LNCaP clone FGC (cell line): Measurements from ENCODE around the gene LPP.

Experiments
- DNase-seq: peaks from one replicate; pipeline ENCODE4 v3.0.0-alpha.2; 2011; ENCODE audit warnings: low read depth
- H3K4me3 ChIP-seq: 2 replicates; pipeline ENCODE4 v1.5.1; 2011; ENCODE audit warnings: mild to moderate bottlenecking, low read depth, low read length, control low read depth
- TF ChIP-seq, protein P1 (sequence below): IDR thresholded peaks from 2 replicates; pipeline ENCODE4 v1.5.1; 2012; ENCODE audit warnings: mild to moderate bottlenecking; ENCODE audit not compliant: control insufficient read depth, insufficient read depth; ENCODE audit errors: extremely low read depth

The LPP gene

DNA sequence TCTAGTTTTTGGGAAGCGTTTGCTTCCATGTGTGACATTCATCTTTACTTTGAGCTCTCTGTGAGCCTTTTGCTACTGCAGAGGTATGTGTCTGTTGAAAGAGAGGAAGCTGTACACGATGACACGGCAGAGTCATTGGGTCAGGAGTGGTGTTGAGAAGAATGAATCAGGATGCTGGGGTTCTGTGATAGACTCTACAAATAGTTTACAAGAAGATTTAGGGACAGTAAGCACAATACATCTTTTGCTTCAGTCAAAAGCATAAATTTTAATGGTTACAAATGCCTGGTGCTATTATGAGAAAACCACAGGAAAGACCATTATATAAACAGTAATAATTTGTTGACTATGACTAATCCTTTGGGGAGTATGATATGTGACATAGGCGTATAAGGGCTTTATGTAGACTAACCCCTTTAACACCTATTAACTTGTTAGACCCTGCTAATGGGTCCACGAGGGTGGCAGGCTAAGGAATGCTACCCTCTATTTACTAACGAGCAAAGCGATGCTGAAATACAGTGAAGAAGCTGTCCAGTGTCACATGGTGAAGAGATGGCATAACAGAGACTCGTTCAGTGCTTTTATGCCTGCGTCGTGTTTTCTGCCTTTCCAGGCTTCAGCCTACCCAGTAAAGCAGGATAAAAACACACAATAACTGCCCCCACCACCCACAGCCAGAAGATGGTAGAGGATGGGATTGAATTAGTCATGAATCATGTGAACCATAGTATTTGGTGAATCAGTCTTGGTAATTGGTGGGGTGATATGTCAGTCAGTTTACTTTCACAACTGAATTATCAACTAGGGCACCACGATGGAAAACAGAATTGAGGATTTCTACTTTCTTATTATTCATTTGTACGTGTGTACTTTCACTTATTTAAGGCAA lies 118.8 kb downstream of the LPP start:
- TF ChIP-seq, protein P1, sequence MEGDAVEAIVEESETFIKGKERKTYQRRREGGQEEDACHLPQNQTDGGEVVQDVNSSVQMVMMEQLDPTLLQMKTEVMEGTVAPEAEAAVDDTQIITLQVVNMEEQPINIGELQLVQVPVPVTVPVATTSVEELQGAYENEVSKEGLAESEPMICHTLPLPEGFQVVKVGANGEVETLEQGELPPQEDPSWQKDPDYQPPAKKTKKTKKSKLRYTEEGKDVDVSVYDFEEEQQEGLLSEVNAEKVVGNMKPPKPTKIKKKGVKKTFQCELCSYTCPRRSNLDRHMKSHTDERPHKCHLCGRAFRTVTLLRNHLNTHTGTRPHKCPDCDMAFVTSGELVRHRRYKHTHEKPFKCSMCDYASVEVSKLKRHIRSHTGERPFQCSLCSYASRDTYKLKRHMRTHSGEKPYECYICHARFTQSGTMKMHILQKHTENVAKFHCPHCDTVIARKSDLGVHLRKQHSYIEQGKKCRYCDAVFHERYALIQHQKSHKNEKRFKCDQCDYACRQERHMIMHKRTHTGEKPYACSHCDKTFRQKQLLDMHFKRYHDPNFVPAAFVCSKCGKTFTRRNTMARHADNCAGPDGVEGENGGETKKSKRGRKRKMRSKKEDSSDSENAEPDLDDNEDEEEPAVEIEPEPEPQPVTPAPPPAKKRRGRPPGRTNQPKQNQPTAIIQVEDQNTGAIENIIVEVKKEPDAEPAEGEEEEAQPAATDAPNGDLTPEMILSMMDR = no peak
- DNase-seq = no peak
- H3K4me3 ChIP-seq = no peak overlapping the region

DNA sequence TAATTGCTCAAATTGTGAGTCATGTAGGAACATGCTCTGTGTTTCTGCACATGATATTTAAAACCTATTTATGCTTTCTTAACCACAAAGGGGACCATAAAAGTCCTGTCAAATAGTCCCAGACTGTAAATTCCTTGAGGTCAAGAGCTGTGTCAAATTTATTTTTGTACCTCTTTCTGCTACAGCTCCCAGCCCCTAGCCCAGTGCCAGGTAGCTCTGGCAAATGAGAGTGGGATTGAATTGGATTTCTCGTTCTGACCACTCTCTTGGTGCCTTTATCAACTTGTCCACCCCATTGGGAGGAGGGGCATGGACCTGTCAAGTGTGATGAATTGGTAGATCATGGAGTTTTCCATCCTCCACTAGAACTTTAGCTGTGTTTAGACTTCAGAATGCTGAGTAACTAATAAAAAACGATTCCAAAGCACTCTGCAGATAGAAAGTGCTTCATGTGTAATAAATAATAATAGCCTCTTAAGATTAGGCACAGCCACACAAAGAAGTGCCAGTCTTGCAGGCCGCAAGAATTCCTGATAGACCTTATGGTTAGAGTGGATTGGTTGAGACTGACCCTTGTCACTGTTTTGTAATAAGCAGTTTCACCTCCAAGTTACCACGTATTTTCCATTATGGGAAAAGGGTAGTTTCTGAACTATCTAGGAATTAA lies 120.4 kb downstream of the LPP start:
- TF ChIP-seq, protein P1 = no peak
- no peak for DNase-seq
- H3K4me3 ChIP-seq = no peak overlapping the region

DNA sequence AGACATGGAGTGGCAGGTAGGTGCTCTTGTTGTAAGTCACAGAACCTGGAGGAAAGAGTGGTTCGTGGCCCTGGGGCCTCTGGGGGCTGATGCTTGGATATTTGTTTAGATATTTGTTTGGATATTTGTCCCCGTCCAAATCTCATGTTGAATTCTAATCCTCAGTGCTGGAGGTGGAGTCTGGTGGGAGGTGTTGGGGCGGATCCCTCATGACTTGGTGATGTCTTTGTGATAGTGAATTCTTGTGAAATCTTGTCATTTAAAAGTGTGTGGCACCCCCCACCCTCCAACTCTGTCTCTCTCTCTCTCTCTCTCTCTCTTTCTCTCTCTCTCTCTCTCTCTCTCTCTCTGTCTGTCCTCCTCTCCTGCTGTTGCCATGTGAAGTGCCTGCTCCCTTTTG lies 122.4 kb downstream of the LPP start:
- DNase-seq = no peak
- no peak overlapping the region for H3K4me3 ChIP-seq
- TF ChIP-seq, protein P1 = no peak

DNA sequence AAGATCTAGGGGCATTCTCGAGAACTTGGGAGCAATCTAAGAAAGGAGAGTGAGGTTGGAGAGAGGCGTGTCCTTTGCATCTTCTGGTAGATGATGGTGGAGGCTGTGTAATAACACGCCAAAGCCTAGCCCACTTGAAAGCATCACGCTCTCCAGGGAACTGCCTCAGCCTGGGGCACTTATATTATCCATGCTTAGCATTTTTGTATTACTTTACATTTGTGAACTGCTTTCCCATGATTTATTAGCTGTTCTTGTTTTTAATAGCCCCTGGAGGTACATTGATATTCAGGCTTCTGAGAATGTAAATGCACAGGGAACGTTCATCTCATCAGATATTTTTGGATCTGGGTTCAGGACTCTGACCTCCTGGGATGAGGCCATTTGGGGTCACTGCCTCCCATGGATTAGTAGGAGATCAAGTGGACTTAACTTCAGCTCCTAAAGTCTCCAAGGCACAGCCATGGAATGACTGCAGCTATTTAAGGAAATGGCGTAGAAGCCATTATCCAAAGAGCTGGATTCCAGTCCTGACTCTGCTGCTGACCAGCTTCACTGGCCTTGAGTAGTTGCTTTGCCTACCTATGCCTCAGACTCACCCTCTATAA lies 124.9 kb downstream of the LPP start:
- TF ChIP-seq, protein P1 = no peak
- H3K4me3 ChIP-seq = no peak overlapping the region
- DNase-seq = no peak

DNA sequence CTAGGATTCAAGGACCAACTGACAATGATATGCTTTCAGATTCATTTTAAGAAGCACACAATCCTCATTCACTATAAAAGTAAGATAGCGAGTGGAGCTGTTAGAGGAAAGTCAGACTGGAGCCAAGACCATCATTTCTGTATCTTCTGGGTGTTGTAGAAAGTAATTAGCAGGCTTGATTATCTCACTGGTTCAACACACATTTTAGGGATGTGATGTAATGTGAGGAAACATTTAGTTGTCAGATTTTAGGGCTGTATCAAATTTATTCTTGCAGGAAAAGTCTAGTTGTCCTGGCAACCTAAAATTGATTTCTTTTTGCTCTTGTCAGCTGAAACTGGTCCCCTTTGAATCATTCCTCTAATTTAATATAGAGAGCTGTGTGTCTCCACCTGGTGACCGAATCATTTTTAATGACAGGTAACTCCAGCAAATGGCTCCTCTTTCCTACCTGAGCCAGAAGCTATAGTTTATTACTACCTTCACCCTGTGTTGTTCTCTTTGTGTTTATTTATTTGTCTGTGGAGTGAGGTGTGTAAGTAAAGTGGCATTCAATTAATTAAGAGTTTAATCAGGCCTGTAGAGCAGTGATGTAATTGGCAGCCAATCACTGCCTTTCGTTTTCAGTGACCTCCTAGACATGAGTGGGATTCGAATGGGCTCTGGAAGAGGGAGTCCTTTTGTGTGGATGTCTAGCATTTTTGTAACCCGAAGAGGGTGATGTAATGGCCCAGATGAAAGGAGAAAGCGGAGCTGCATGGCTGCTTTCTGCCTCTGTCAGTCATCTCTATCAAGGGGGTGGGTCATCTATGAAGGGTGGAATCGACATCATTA lies 125.8 kb downstream of the LPP start:
- TF ChIP-seq, protein P1 = 0 out of 2 replicates have a peak, but pooled peaks have one; percentile 27
- no peak overlapping the region for H3K4me3 ChIP-seq
- no peak for DNase-seq

DNA sequence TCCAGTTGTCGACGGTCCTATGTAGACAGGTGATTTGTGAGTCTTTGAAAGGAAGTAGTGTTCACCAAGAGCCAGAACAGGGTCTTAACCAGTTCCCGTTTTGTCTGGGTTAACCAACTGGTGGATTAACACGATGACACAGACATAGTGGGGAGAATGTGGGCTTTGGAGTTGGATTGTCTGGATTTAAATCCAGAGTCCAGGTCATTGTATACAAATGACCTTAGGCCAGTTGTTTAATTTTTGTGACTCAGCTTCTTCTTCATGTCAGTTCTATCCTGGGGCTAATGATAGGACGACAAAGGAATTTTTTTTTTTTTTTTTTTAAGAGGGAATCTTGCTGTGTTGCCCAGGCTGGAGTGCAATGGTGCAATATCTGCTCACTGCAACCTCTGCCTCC lies 126.7 kb downstream of the LPP start:
- no peak for DNase-seq
- TF ChIP-seq, protein P1 = no peak

More for the DNA sequence above, 126.7 kb downstream of the LPP start:
- H3K4me3 ChIP-seq = no peak overlapping the region
